Prostate gland (tissue), 2 donors: Measurements from ENCODE around the gene JMJD1C. TPM values are rescaled to one million over a fixed set of nuclear protein-coding genes. Genes with fewer than 3 reads are reported as not detected.
"Not testable (repeated sequence)": the region's sequence is repeated elsewhere in the genome, so short reads cannot be mapped to it uniquely, and the experiment has no call there.

ENCODE experiments used
- DNase-seq: peaks from one replicate; pipeline ENCODE4 v3.0.0-alpha.2; 2019; ENCODE audit warnings: low spot score
- H3K27ac ChIP-seq, 2 donors: fragments of 200-600 bp; sonication (generic); 2 replicates each; pipeline ENCODE4 v1.5.1; 2017 to 2019
- H3K27me3 ChIP-seq: fragments of 200-600 bp; sonication (generic); replicated peaks from 2 replicates; pipeline ENCODE4 v1.5.1; 2019; ENCODE audit not compliant: insufficient read depth
- H3K36me3 ChIP-seq, 2 donors: fragments of 200-600 bp; sonication (generic); 1 replicate in 1 of 2; 2 replicates in 1 of 2; pipeline versions ENCODE4 v1.5.1 to v1.8.1; 2017 to 2019
- H3K4me1 ChIP-seq: fragments of 200-600 bp; sonication (generic); replicated peaks from 2 replicates; pipeline ENCODE4 v1.5.1; 2019
- H3K4me3 ChIP-seq, 2 donors: fragments of 200-600 bp; sonication (generic); 2 replicates each; pipeline ENCODE4 v1.5.1; 2017 to 2019
- H3K9me3 ChIP-seq: fragments of 200-600 bp; sonication (generic); 2 replicates; pipeline ENCODE4 v1.5.1; 2017
- CTCF ChIP-seq, 4 experiments: fragments of 200-600 bp in 2 of 4; fragments of 450-650 bp in 2 of 4; sonication (generic) in 2 of 4; IDR thresholded peaks; 1 replicate in 3 of 4; 2 replicates in 1 of 4; pipeline ENCODE4 v1.5.1; 2016 to 2019; ENCODE audit warnings: antibody characterized with exemption in 4 of 4, mild to moderate bottlenecking in 2 of 4, moderate library complexity in 2 of 4
- POLR2A ChIP-seq: fragments of 450-650 bp; IDR thresholded peaks from one replicate; pipeline ENCODE4 v1.6.1; 2016; ENCODE audit warnings: antibody characterized with exemption, mild to moderate bottlenecking
- POLR2AphosphoS5 ChIP-seq: sonication (generic); formaldehyde crosslinking; IDR thresholded peaks from one replicate; pipeline ENCODE4 v1.6.1; 2017; ENCODE audit warnings: antibody characterized with exemption
- WGBS: methylation state at CpG from one replicate; pipeline ENCODE4 v1.1.5; 2018; 5-methylcytosine and 5-hydroxymethylcytosine counted together
- intact Hi-C: fragments of 100-400 bp; cut with DNase I; formaldehyde crosslinking; loops from one replicate; pipeline ENCODE4 v1.14.2; 2022
- total RNA-seq, 2 donors: library from RNA; depleted of rRNA; stranded (reverse); fragments of >200 nt; gene quantifications; one replicate each; pipeline ENCODE4 v1.1.0, GENCODE V29; 2016

Gene JMJD1C
- total RNA-seq, 2 donors from 2014 or later, result 66.9 to 97.9 TPM

GRCh38 chr10:63384675-63385074, 81.1 kb downstream of the JMJD1C start:
- intact Hi-C loops, result no loop called here
- no peak overlapping the region for H3K4me3 ChIP-seq
- no peaks in the 10 kb centered on the region for H3K9me3 ChIP-seq
- no peak for DNase-seq
- no peak overlapping the region for H3K27ac ChIP-seq
- H3K27me3 ChIP-seq, result no peaks in the 10 kb centered on the region
- WGBS, result 54% methylated on average over 2 of the region's 2 CpGs
- TF ChIP-seq POLR2AphosphoS5, result no peak
- TF ChIP-seq CTCF (IDR thresholded peaks at IDR 0.05), result no peak
- no peak for TF ChIP-seq POLR2A
- no peaks in the 10 kb centered on the region for H3K4me1 ChIP-seq
- H3K36me3 ChIP-seq, result no peaks in the 10 kb centered on the region

GRCh38 chr10:63384001-63384400, 81.8 kb downstream of the JMJD1C start:
- TF ChIP-seq CTCF (IDR thresholded peaks at IDR 0.05) (no peak), POLR2A (no peak), POLR2AphosphoS5 (no peak)
- H3K36me3 ChIP-seq, result no peaks in the 10 kb centered on the region
- H3K4me1 ChIP-seq, result no peaks in the 10 kb centered on the region
- WGBS, result 87% methylated on average over 1 of the region's 1 CpG
- no peak overlapping the region for H3K4me3 ChIP-seq
- no peaks in the 10 kb centered on the region for H3K27me3 ChIP-seq
- H3K27ac ChIP-seq, result no peak overlapping the region
- no peak for DNase-seq
- H3K9me3 ChIP-seq, result no peaks in the 10 kb centered on the region
- intact Hi-C loops, result no loop called here

- WGBS, result 68% methylated on average over 1 of the region's 1 CpG
- no peak overlapping the region for H3K27ac ChIP-seq
- TF ChIP-seq POLR2AphosphoS5 (no peak), POLR2A (no peak), CTCF (IDR thresholded peaks at IDR 0.05) (no peak)
- no peak for DNase-seq
- no peaks in the 10 kb centered on the region for H3K9me3 ChIP-seq
- H3K27me3 ChIP-seq, result no peaks in the 10 kb centered on the region
- no peaks in the 10 kb centered on the region for H3K4me1 ChIP-seq
- H3K36me3 ChIP-seq, result no peaks in the 10 kb centered on the region
- intact Hi-C loops, result no loop called here
- H3K4me3 ChIP-seq, result no peak overlapping the region
These were observed 82.6 kb downstream of the JMJD1C start for GRCh38 chr10:63383141-63383540.

GRCh38 chr10:63382066-63382465, 83.7 kb downstream of the JMJD1C start:
- Histone ChIP-seq H3K27me3 (no peaks in the 10 kb centered on the region), H3K27ac (no peak overlapping the region), H3K4me3 (no peak overlapping the region), H3K36me3 (no peaks in the 10 kb centered on the region), H3K4me1 (no peaks in the 10 kb centered on the region), H3K9me3 (no peaks in the 10 kb centered on the region)
- intact Hi-C loops, result no loop called here
- 89% methylated on average over 4 of the region's 4 CpGs for WGBS
- TF ChIP-seq POLR2AphosphoS5 (no peak), CTCF (IDR thresholded peaks at IDR 0.05) (no peak), POLR2A (no peak)
- DNase-seq, result no peak

GRCh38 chr10:63377305-63377661, 88.5 kb downstream of the JMJD1C start:
- H3K9me3 ChIP-seq, intact Hi-C loops, H3K4me3 ChIP-seq, DNase-seq, H3K4me1 ChIP-seq, H3K27me3 ChIP-seq, H3K27ac ChIP-seq, H3K36me3 ChIP-seq: not testable (repeated sequence)
- 89% methylated on average over 6 of the region's 6 CpGs for WGBS
